ENCODE results near the gene GLB1L.
"Not testable (repeated sequence)": the region's sequence is repeated elsewhere in the genome, so short reads cannot be mapped to it uniquely, and the experiment has no call there.

The GLB1L gene

DNA sequence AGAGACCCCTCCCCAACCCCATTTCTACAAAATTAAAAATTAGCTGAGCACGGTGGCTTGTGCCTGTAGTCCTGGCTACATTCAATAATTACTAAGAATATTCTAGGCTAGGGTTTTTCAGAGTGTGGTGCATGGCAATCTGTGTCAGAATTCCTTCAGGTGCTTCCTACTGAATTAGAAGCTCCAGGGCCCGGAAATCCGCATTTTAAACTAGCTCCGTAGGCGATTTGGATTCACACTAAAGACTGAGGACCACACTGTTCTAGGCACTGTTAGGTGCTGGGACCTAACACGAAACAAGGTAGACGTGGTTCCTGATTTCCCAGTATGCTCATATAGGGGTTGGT is 39.3 kb downstream of the GLB1L start:
- peaks cover 21 to 24% of the 10 kb centered on the region in 2 donors for H3K4me1 Mint-ChIP-seq
- no peaks in the 10 kb centered on the region for H3K27me3 Mint-ChIP-seq

DNA sequence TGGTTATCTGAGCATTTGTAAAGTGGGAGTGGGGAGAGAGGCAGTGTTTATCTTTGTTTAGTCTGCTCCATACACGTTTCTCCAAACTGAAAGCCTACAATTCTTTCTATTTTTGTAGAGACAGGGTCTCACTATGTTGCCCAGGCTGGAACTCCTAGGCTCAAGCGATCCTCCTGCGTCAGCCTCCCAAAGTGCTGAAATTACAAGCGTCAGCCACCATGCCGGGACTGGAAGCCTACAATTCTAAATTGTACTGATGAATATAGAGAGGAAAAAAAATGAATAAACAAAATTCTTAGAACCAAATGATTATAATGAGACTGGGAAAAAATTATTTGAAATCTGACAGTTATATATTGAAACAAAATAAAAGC is 40.1 kb downstream of the GLB1L start:
- Mint-ChIP-seq H3K4me3 (peak overlapping the region; percentile 17 to 43), H3K36me3 (peaks cover 9 to 13% of the 10 kb centered on the region in 2 donors), H3K27ac (no peak overlapping the region), H3K9me3 (peaks cover 0 to 2% of the 10 kb centered on the region in 2 donors), H3K27me3 (no peaks in the 10 kb centered on the region), H3K4me1 (peaks cover 21 to 24% of the 10 kb centered on the region in 2 donors)
- DNase-seq (no peak), ATAC-seq (replicated peaks) (no peak)

More for the DNA sequence above, 39.3 kb downstream of the GLB1L start:
- H3K36me3 Mint-ChIP-seq = peaks cover 12 to 17% of the 10 kb centered on the region in 2 donors
- DNase-seq (no peak), ATAC-seq (replicated peaks) (no peak)
- peak overlapping the region; percentile 97 for H3K27ac Mint-ChIP-seq
- H3K9me3 Mint-ChIP-seq = peaks cover 0 to 2% of the 10 kb centered on the region in 2 donors
- H3K4me3 Mint-ChIP-seq = peak overlapping the region; percentile 76 to 90

DNA sequence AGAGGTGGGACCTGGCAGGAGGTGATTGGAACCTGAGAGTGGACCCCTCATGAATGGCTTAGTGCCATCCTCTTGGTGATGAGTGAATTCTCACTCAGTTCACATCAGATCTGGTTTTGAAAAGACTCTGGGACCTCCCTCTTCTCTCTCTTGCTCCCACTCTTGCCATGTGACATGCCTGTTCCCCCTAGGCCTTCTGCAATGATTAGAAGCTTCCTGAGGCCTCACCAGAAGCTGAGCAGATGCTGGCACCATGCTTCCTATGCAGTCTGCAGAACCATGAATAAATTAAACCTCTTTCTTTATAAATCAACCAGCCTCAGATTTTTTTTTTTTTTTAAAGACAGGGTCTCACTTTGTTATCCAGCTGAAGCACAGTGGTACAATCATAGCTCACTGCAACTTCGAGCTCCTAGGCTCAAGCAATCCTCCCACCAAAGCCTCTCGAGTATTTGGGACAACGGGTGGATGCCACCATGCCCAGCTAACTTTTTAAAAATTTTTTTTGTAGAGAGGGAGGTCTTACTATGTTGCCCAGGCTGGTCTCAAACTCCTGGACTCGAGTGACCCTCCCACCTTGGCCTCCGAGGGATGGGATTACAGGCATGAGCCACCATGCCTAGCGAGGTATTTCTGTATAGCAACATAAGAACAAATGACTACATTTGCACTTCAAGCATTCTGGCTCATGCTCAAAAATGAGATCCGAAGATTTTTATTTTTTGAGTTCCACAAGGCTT is 40.6 kb downstream of the GLB1L start:
- Mint-ChIP-seq H3K4me3 (no peak overlapping the region), H3K27me3 (peaks cover under 1 to 2% of the 10 kb centered on the region in 2 donors), H3K4me1 (peaks cover 21 to 24% of the 10 kb centered on the region in 2 donors), H3K36me3 (peaks cover 9% of the 10 kb centered on the region in 2 donors), H3K27ac (peak overlapping the region; percentile 65), H3K9me3 (peaks cover 0 to 2% of the 10 kb centered on the region in 2 donors)
- DNase-seq = no peak
- ATAC-seq (replicated peaks) = no peak

DNA sequence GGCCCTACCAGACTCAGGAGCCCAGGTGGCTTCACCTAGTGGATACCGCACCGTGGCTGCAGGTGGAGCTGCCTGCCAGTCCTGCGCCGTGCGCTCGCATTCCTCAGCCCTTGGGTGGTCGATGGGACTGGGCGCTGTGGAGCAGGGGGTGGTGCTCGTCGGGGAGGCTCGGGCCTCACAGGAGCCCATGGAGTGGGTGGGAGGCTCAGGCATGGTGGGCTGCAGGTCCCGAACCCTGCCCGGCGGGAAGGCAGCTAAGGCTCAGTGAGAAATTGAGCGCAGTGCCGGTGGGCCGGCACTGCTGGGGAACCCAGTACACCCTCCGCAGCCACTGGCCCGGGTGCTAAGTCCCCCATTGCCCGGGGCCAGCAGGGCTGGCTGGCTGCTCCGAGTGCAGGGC is 43.9 kb downstream of the GLB1L start:
- ATAC-seq (replicated peaks); H3K9me3 Mint-ChIP-seq; H3K27ac Mint-ChIP-seq; H3K4me3 Mint-ChIP-seq; H3K36me3 Mint-ChIP-seq; DNase-seq; H3K4me1 Mint-ChIP-seq: not testable (repeated sequence)
- H3K27me3 Mint-ChIP-seq = peaks cover 12 to 13% of the 10 kb centered on the region in 2 donors

DNA sequence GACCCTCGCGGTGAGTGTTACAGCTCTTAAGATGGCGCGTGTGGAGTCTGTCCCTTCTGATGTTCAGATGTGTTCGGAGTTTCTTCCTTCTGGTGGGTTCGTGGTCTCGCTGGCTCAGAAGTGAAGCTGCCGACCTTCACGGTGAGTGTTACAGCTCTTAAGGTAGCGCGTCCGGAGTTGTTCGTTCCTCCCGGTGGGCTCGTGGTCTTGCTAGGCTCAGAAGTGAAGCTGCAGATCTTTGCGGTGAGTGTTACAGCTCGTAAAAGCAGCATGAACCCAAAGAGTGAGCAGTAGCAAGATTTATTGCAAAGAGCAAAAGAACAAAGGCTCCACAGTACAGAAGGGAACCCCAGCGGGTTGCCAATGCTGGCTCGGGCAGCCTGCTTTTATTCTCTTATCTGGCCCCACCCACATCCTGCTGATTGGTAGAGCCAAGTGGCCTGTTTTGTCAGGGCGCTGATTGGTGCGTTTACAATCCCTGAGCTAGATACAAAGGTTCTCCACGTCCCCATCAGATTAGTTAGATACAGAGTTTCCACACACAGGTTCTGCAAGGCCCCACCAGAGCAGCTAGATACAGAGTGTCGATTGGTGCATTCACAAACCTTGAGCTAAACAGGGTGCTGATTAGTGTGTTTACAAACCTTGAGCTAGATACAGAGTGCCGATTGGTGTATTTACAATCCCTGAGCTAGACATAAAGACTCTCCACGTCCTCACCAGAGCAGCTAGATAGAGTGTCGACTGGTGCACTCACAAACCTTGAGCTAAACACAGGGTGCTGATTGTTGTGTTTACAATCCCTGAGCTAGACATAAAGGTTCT is 44.5 kb downstream of the GLB1L start:
- peaks cover 12 to 13% of the 10 kb centered on the region in 2 donors for H3K27me3 Mint-ChIP-seq
- H3K27ac Mint-ChIP-seq; H3K4me3 Mint-ChIP-seq; H3K9me3 Mint-ChIP-seq; H3K36me3 Mint-ChIP-seq; ATAC-seq (replicated peaks); DNase-seq; H3K4me1 Mint-ChIP-seq: not testable (repeated sequence)

DNA sequence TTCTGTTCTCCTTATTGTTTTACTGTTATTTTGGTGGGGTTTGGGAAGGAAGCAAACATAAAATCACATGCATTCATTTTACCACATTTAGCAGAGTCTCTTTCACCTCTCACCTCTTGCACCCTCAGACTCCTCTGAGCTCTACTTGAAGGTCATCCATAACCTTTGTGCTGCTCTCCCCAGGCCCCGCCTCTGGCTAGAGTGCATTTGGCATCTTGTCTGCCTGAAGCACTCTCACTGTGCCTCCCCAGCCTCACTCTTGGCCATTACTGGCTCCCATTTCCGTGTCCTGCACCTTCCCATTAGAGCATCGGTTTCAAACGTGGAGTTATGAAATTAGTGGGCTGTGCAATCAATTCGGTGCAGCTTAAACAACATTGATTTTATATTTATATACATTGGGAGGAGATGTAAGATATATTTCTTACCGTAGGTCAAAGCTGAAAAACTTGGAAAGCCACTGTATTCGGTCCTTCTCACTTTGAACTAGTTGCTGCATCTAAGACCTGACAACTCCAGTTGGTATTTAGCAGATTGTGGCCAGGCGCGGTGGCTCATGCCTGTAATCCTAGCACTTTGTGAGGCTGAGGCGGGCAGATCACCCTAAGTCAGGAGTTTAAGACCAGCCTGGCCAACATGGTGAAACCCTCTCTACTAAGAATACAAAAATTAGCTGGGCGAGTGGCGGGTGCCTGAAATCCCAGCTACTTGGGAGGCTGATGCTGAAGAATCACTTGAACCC is 45.6 kb downstream of the GLB1L start:
- no peak for DNase-seq
- no peak for ATAC-seq (replicated peaks)
- Mint-ChIP-seq H3K27ac (peak overlapping the region; percentile 32), H3K4me3 (no peak overlapping the region), H3K9me3 (peaks cover 0 to 2% of the 10 kb centered on the region in 2 donors), H3K27me3 (peaks cover 12 to 18% of the 10 kb centered on the region in 2 donors), H3K4me1 (no peaks in the 10 kb centered on the region), H3K36me3 (peaks cover 0 to 3% of the 10 kb centered on the region in 2 donors)

DNA sequence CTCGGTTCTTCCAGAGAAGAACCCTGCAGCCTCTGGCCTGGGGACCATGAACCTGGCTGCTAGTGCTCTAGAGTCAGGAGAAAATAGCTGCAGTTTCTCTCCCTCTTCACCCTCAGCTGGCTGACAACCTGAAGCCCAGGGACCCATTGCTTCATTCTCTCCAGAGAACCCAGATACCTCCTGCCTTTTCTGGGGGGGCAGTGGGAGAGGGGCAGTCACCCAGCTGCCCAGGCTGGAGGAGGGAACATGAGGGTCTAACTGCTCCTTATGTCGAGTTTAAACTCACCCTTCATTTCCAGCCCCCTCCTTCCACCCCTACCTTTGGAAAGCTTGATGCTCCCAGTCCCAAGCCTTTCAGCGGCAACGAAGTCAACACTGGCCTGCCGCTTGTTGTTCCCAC is 46.3 kb downstream of the GLB1L start:
- ATAC-seq (replicated peaks) (no peak), DNase-seq (no peak)
- H3K27me3 Mint-ChIP-seq = peaks cover 12 to 18% of the 10 kb centered on the region in 2 donors
- H3K9me3 Mint-ChIP-seq = no peaks in the 10 kb centered on the region
- no peak overlapping the region for H3K27ac Mint-ChIP-seq
- no peak overlapping the region for H3K4me3 Mint-ChIP-seq
- H3K4me1 Mint-ChIP-seq = no peaks in the 10 kb centered on the region
- H3K36me3 Mint-ChIP-seq = no peaks in the 10 kb centered on the region

DNA sequence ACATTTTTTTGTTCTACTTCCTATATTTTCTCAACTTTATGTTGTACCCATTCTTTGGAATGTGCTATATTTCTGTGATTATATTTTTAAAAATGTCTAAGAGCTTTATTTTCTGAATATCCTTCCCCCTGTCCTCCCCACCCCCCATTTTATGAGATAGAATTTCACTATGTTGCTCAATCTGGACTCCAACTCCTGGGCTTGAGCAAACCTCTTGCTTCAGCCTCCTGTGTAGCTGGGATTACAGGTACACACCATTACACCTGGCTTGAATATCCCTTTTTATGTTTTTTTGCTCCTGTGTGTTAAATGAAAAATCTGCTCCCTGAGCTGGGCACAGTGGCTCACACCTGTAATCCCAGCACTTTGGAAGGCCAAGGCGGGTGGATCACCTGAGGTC is 47.9 kb downstream of the GLB1L start:
- H3K27ac Mint-ChIP-seq = no peak overlapping the region
- peaks cover 12 to 18% of the 10 kb centered on the region in 2 donors for H3K27me3 Mint-ChIP-seq
- no peaks in the 10 kb centered on the region for H3K36me3 Mint-ChIP-seq
- no peaks in the 10 kb centered on the region for H3K4me1 Mint-ChIP-seq
- no peak overlapping the region for H3K4me3 Mint-ChIP-seq
- no peaks in the 10 kb centered on the region for H3K9me3 Mint-ChIP-seq
- ATAC-seq (replicated peaks) = no peak
- no peak for DNase-seq

DNA sequence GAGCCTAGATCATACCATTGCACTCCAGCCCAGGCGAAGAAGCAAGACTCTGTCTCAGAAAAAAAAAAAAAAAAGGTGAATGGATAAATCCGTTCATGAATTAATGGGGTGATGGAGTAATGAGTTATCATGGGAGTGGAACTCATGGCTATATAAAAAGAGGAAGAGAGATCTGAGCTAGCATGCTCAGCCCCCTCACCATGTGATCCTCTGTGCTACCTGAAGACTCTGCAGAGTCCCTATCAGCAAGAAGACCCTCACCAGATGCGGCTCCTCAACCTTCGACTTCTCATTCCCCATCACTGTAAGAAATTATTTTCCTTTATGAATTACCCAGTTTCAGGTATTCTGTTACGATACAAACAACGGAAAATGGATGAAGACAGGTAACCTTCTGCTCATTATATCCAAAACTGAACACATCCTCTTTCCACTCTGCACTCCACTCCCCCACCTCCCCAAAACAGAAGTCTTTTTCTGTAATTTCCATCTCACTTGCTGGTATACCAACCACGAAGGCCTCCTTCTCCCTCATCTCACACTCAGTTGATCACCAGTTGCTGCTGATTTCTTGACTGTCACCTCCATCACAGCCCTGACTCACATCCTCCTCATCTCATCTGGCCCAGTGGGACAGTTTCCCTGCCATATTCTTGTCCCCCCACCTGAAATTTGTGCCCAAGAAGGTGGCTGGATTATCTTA is 58.3 kb downstream of the GLB1L start:
- peak overlapping the region; percentile 91 for H3K27ac Mint-ChIP-seq
- H3K27me3 Mint-ChIP-seq = no peaks in the 10 kb centered on the region
- DNase-seq (peak; percentile 55), ATAC-seq (replicated peaks) (peak; percentile 94 to 96)
- H3K9me3 Mint-ChIP-seq = no peaks in the 10 kb centered on the region
- peaks cover 20 to 51% of the 10 kb centered on the region in 2 donors for H3K4me1 Mint-ChIP-seq
- peaks cover 17 to 35% of the 10 kb centered on the region in 2 donors for H3K36me3 Mint-ChIP-seq
- peak overlapping the region; percentile 4 to 37 for H3K4me3 Mint-ChIP-seq
